ENCODE data around the gene C4orf36.
"Not testable (repeated sequence)": the region's sequence is repeated elsewhere in the genome, so short reads cannot be mapped to it uniquely, and the experiment has no call there.

Gene C4orf36

DNA sequence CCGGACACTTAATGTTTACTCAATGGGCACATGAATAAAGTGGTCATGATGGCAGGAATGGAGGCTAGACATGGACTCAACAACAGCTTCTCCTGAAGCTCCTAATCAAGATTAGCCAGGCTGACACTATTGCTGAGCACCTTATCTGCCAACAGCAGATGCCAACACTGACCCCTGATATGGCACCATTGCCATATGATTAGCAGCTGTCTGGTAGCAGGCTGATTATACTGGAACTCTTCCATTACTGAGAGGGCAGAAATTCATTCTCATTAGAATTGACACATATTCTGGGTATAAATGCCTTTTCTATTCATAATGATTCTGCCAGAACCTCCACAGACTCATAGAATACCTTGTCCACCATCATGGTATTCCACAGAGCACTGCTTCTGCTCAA, 24.2 kb upstream of the C4orf36 start:
- peak; percentile 93 for DNase-seq (ENCODE audit: low spot score)

DNA sequence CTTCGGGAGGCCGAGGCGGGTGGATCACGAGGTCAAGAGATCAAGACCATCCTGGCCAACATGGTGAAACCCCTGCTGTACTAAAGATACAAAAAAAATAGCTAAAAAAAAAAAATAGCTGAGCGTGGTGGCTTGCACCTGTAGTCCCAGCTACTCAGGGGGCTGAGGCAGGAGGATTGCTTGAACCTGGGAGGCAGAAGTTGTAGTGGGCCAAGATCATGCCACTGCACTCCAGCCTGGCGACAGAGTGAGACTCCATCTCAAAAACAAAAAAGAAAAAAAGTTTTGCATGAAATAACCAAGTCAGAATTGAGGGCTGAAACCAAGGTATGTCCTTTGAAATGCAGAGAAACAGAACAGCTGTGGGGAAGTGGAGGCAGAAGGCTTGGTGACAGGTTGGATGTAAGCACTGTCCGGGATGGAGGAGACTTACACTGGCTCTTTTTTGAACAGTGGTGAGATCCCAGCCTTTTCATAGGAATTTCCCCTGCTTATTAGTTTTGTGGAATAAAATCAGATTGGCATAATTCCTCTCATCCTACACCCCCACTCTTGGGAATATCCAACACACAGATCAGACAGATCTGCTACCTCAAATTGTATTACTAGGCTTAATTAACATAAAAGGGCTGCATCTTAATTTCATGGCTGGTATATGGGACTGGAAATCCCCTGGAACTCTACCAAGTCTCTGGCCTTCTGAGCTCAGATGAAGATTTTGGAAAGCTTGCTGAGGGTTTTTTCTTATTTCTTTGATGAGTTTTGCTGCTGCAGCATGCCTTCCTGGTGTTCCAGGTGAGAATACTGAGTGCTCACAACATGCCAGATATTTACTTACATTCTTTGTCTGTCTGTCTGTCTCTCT, 18.8 kb upstream of the C4orf36 start:
- no peak for DNase-seq (ENCODE audit: low spot score)

DNA sequence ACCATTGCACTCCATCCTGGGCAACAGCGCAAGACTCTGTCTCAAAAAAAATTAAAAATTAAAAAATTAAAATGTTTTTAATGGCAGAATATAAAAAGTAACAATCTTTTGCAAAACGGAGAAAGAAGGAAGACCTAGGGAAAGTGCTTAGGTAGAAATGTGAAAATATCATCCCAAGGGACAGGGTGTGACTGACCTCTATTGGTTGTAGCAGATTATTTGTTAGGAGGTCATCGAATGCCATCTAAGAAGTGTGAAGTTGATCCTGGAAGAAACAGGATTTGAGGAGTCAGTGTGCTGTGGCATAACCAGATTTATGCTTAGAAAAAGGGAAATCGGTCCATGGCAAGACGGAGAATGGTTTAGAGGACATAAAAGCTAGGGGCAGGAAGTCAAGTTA, 18.1 kb upstream of the C4orf36 start:
- no peak for DNase-seq (ENCODE audit: low spot score)

DNA sequence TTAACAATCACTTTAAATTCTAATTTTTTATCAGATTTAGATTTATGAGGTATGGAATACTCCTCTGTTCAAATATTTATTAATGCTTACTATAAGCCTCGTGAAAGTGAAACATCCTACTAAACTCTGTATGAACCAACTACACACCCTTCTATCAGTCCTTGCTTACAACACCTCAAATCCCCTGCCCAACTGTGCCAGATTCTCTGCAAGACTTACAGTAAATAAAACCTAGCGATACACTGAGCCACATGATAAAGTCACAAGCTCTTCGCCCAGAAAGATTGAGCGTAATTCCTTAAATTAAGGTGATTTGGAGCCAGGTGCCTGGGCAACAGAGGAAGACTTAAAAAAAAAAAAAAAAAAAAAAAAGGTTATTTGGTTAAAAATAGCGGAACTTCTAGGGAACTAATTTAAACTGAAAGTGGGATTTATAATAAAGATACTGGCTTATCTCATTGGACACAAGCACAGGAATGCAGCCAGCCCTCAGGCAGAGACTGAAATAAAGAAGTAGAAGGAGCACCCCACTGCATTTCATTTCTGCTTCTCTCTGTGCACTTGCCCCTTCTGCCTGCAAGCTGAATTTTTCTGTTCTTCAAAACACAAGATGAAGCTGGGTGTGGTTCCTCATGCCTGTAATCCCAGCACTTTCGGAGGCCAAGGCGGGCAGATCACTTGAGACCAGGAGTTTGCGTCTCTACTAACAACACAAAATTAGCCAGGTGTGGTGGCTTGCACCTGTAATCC, 17.5 kb upstream of the C4orf36 start:
- peak; percentile 57 for DNase-seq (ENCODE audit: low spot score)

DNA sequence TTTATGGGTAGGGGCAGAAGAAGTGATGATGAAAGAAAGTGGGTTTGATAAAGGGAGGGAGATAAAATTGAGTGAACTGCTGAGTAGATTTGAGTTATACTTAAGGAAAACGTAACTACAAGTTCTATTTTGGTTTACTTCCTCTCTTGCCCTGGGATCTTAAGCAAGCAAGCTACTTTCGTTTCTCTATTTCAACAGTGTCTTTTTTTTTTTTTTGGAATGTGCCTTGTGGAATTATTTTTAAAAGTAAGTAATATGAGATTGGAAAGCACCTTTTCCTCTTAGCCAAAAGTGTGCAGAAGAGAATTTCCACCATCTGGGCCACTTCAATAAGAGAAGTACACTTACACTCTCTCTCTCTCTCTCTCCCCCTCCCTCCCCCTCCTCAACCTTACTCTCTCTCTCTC, 16.0 kb upstream of the C4orf36 start:
- DNase-seq (ENCODE audit: low spot score), result no peak

DNA sequence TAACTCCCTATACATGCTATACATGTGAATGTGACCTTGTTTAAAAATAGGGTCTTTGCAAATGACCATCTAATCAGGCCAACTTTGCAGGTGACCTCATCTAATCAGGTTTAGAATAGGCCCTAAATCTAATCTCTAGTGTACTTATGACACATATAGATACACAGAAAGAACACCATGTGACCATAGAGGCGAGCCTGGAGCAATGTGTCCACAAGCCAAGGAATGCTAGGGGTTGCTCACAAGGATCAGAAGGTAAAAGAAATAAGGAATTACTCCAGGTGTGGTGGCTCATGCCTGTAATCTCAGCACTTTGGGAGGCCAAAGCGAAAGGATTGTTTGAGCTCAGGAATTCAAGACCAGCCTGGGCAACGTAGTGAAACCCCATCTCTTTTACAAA, 9.6 kb upstream of the C4orf36 start:
- no peak for DNase-seq (ENCODE audit: low spot score)

DNA sequence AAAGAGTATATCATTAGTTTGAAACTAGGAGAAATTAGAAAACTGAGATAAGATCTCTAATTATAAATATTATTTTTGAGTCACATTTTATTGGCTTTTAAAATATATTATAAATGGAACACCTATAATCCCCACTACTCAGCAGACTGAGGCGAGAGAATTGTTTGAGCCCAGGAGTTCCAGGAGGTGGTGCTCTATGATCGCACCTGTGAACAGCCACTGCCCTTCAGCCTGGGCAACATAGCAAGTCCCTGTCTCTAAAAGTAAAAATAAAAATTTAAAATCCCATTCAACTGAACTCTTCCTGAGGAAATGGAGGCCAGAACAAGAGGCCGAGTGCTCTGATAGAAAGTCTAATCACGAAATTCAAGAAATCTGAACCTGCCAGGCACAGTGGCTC, 6.3 kb upstream of the C4orf36 start:
- peak; percentile 56 for DNase-seq (ENCODE audit: low spot score)

DNA sequence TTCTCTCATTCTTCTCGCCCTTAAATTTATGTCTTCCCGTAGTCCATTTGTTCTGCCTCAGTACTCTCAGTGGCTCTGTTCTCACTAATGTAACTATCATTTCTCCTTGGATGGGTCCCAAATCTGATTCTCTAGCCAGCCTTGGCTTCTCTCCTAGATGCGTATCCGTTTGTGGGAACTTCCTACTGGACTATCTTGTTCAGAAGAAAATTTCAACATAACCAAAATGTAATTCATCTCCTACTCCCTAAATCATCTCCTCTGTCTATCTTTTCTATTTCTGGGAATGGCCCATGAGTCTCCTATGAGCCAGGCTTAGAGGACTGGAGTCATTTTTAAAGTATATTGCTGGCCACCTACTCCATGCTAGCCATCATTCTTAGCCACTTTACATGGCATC, 4.4 kb upstream of the C4orf36 start:
- no peak for DNase-seq (ENCODE audit: low spot score)

DNA sequence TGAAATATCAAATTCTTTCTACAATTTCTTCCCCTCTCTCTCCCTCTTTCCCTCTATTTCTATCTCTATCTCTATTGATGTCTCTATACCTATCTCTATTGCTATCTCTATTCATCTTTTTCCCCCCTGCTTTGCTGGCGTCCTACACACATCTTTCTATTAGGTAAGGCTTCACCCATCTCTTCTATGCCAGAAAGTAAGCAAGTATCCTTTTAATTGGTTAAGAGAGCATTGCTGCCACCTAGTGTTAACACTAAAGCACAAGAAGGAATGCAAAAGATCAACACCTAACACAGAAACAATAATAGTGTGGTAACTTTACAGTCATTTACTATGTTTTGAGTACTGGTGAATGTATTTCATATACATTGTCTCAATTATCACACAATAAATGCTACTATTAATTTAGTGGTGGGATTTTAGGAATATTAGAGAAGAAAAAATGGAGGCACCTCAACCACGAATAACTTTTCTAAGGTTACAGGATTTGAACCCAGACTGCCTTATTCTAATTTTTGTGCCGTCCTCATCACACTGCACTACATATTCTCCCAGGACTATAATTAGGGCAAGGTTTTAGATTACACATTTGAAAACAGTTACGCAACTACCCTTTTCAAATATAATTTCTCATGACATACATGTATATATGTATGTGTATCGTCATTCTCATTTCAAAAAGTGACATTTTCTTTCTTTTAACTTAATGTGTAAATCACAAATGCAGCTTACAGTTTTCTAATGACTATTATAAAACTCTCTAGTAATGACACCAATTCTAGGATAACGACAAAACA, 3.7 kb upstream of the C4orf36 start:
- peak; percentile 82 for DNase-seq (ENCODE audit: low spot score)

DNA sequence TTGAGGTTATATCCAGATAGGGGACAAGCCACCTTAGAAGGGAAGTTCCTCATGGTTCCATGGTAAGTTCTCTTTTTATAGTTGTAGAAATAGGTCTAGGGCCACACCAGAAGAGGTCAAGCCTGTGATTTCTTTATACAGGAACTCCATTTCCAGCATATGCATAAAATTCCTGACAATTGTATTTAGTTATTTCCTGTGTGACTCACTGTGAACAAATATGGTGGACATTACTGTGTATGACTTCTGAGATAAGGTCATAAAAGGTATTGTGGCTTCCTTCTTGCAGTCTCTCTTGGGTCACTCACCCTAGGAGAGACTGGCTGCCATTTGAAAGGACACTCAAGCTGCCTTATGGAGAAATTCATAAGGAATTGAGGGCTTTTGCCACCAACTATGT, 2.2 kb upstream of the C4orf36 start:
- DNase-seq (ENCODE audit: low spot score), result no peak

DNA sequence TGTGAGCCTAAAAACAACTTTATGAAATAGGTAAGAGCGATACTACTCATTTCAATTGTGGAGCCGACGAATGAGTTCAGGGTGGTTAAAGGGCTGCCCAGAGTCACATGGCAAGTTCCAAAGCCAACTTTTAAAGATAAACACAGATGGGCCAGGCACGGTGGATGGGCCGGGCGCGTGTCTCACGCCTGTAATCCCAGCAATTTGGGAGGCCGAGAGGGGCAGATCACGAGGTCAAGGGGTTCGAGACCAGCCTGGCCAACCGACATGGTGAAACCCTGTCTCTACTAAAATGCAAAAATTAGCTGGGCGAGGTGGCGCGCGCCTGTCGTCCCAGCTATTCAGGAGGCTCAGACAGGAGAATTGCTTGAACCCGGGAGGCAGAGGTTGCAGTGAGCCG, 914 bp upstream of the C4orf36 start:
- no peak for DNase-seq (ENCODE audit: low spot score)

DNA sequence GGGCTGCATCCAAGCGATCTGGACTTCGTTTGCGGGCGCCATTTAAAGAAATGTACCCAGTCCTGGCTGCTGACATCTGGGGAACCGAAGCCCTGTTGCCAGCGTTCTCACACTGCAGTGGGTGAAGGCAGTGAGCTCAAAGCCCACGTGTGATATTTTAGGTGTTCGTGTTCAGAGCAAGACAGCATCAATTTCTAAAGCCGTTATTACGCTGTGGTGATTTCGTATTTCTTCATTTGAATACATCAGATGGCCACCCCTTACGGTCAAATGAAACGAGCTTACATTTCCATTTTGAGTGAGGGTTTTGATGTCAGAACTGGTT, 376 bp upstream of the C4orf36 start:
- no peak for DNase-seq (ENCODE audit: low spot score)

DNA sequence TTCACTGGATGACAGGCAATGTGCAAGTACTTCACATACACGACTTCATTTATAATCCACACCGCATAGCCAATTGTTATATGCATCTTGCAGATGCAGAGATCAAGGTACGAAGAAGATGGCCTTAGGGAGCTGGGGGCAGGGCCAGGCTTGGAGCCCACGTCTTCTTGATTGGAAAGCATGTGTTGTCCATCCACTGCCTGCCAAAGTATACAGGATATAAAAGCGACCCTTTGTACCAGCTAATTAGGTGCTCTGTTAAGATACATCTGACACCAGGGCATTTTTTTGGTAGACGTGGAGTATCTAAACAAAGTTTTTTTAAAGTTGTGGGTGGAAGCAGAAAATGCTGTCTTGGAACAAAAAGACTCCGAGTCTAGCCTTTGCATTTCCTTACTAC, 1.4 kb downstream of the C4orf36 start:
- no peak for DNase-seq (ENCODE audit: low spot score)

DNA sequence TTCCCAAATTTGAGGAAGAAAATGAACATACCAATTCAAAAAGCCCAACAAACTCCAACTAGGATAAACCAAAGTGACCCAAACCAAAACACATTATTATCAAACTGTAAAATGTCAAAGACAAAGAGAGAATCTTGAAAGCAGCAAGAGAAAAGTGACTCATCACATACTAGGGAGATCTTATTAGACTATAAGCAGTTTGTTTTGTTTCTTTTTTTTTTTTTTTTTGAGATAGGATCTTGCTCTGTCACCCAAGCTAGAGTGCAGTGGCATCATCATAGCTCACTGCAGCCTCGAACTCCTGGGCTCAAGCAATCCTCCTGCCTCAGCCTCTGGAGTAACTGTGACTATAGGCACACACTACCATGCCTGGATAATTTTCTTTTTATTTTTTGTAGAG, 12.6 kb downstream of the C4orf36 start:
- DNase-seq (ENCODE audit: low spot score), result no peak

DNA sequence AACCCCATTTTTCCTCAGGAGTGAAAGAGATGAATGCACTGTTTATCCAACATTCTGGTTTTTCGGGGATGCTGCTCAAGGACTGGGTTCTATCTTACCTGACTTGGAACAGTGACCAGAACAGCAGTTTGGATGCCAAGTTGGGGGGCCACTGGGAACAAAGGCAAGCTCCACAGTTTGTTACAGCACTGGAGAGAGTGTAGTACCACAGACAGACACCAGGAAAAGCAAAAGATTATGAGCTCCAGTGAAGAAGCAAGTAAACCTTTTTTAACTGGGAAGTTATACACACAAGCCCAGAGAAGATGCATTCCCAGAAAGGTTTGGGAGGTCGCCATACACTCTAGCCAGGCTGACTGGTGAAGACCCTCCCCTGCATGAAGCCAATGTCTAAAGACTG, 13.6 kb downstream of the C4orf36 start:
- DNase-seq (ENCODE audit: low spot score), result no peak

DNA sequence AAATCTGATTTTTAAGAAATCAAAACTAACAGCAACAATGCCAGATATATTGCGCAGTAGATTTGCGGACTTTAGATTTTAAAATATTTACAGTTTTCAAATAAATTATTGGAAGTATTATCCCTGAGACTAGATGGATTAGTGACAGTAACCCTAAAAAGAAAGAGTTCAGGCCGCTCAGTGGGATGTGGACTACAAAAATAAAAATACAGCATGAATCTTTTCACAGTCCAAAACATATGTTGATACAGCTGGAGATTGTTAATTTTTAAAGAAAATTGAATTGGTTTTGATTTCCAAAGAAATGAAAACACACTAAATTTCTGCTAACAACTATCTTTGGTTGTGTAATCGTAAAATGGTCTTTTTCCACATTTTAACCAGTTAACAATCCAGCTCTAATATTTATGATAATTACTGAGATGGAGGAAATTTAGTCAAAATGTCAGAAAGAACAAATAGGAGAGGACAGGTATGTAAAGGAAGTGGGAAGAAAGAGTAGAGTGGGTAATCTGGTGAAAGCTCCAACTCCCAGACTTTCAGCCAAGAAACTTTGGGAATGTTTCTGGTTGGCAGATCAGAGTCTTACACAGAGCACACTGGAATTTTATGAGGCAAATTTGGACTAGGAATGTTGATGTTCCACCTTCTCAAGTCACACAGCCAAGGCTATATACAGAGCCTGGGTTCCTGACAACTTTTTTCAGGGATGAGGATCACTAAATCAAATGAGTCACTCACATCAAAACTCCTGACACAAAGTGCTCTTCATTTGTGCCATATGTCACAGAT, 15.1 kb downstream of the C4orf36 start:
- DNase-seq (ENCODE audit: low spot score), result no peak

DNA sequence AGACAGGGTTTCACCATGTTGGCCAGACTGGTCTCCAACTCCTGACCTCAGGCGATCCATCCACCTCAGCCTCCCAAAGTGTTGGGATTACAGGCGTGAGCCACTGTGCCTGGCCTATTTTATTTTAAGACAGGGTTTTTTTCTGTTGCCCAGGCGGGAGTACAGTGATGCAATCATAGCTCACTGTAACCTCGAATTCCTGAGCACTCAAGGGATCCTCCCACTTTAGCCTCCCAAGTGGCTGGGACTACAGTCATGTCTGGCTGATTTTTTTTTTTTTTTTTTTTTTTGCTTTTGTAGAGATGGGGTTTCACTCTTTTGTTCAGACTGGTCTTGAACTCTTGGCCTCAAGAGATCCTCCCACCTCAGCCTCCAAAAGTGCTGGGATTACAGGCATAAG, 16.8 kb downstream of the C4orf36 start:
- DNase-seq (ENCODE audit: low spot score), result not testable (repeated sequence)

DNA sequence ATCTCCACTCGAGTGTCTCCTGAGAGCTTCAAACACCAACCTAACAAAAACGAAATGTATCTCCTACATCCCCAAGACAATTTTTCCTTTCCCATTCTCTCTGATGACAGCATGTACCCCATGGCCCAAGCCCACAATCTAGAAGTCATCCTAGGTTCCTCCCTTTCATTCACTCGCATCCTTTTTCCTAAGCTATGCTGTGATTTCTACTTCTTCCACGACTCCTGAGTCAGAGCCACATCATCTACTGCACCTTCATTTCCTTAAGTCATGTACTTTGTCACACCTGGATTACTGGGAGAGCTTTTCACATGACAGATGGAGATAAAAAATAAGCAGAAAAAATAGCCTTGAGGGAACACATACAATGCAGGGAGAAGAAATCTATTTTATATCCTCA, 20.1 kb downstream of the C4orf36 start:
- DNase-seq (ENCODE audit: low spot score), result no peak

DNA sequence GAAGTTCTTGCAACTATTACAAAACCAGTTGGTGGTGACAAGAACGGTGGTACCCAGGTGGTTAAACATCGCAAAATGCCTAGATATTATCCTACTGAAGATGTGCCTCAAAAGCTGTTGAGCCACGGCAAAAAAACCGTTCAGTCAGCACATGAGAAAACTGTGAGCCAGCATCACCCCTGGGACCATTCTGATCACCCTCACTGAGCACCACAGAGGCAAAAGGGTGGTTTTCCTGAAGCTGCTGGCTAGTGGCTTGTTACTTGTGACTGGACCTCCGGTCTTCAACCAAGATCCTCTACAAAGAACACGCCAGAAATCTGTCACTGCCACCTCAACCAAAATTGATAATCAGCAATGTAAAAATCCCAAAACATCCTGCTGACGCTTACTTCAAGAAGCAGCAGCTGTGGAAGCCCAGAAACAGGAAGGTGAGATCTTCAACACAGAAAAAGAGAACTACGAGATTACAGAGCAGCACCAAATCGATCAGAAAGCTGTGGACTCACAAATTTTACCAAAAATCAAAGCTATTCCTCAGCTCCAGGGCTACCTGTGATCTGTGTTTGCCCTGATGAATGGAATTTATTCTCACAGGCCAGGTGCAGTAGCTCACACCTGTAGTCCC, 21.7 kb downstream of the C4orf36 start:
- DNase-seq (ENCODE audit: low spot score), result no peak

DNA sequence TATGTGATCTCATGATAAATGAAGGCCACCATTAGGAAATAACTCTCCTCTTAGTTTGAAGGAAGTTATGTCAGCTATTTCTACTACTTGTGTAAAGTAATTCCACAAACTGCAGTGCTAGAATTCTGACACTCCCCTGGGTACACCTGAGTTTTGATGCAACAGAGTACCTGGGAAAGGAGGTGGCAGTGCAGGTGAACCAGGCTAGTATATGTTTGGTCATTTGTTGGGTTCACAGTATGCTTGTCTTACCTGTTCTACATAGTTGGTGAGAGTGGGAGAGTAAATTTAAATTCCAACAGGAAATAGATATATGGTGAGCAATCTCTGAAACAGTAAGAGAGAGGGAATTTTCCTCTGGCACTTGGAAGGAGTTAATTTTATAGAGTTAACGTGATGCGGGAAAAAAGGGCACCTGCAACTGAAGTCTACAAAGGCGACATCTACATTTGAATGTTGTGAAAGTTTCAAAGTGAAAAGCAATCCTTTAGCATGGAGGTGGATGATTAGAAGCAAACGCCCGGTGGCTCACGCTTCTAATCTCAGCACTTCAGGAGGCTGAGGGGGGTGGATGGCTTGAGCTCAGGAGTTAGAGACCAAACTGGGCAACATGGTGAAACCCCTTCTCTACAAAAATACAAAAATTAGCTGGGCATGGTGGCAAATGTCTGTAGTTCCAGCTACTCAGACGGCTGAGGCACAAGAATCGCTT, 34.7 kb downstream of the C4orf36 start:
- no peak for DNase-seq (ENCODE audit: low spot score)

DNA sequence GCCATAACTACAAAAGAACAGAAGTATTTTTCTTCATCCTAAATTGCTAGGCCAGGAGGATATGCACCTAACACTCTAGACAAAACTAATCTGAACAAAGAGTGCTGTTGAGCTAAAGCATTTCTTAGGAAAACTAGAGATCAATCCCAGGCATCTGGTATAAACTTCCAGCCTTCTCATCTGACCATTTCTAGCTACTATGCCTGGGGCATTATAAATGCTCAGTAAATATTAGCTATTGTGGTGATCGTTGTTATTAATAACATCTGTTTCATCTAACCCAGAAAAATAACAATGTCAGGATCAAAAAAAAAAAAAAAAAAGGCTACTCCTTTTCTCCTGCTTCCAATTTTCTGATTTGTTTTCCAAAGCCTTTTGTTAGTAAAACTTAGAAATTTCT, 35.3 kb downstream of the C4orf36 start:
- no peak for DNase-seq (ENCODE audit: low spot score)

Measured in hematopoietic multipotent progenitor cell treated with erythropoietin and hydrocortisone succinate and interleukin-3 and kit ligand, for 15 days (in vitro differentiated cells).